Tibial nerve (tissue), 4 donors: ENCODE data around the gene TOR4A. TPM values are rescaled to one million over a fixed set of nuclear protein-coding genes. Genes with fewer than 3 reads are reported as not detected.

ENCODE experiments used
- DNase-seq, 2 donors: peaks; one replicate each; pipeline ENCODE4 v3.0.0-alpha.2; 2019; ENCODE audit warnings: low spot score in 2 of 2
- H3K27ac ChIP-seq, 4 donors: fragments of 200-600 bp; sonication (generic) in 3 of 4; one replicate each; pipeline ENCODE4 v1.5.1; 2017 to 2019; ENCODE audit warnings: mild to moderate bottlenecking in 1 of 4
- H3K27me3 ChIP-seq, 2 donors: fragments of 200-600 bp; sonication (generic) in 1 of 2; one replicate each; pipeline versions ENCODE4 v1.5.1 to v1.6.0; 2017 to 2019
- H3K36me3 ChIP-seq, 3 donors: fragments of 200-600 bp; sonication (generic); one replicate each; pipeline ENCODE4 v1.5.1; 2018 to 2019
- H3K4me1 ChIP-seq, 4 donors: fragments of 200-600 bp; sonication (generic) in 3 of 4; one replicate each; pipeline ENCODE4 v1.5.1; 2017 to 2019
- H3K4me3 ChIP-seq, 4 donors: fragments of 200-600 bp; sonication (generic) in 3 of 4; one replicate each; pipeline ENCODE4 v1.5.1; 2017 to 2019; ENCODE audit warnings: mild to moderate bottlenecking in 1 of 4, moderate library complexity in 1 of 4
- H3K9me3 ChIP-seq, 4 donors: fragments of 200-600 bp; sonication (generic) in 3 of 4; one replicate each; pipeline ENCODE4 v1.5.1; 2017 to 2019
- EP300 ChIP-seq, 2 donors: sonication (generic); formaldehyde crosslinking; IDR thresholded peaks; one replicate each; pipeline ENCODE4 v1.6.1; 2017; ENCODE audit warnings: antibody characterized with exemption in 2 of 2, mild to moderate bottlenecking in 1 of 2
- POLR2A ChIP-seq, 2 donors: fragments of 450-650 bp; IDR thresholded peaks; one replicate each; pipeline ENCODE4 v1.6.1; 2017; ENCODE audit warnings: antibody characterized with exemption in 2 of 2, mild to moderate bottlenecking in 2 of 2, moderate library complexity in 2 of 2
- WGBS, 2 donors: methylation state at CpG; one replicate each; pipeline ENCODE4 v1.1.5; 2018; 5-methylcytosine and 5-hydroxymethylcytosine counted together
- total RNA-seq, 4 donors: library from RNA; depleted of rRNA; stranded (reverse); fragments of >200 nt; gene quantifications; one replicate each; pipeline ENCODE4 v1.1.0, GENCODE V29; 2016
- TF ChIP-seq, protein P1 (sequence below), 5 experiments: fragments of 200-600 bp in 3 of 5; fragments of 450-650 bp in 2 of 5; sonication (generic) in 3 of 5; IDR thresholded peaks; one replicate each; pipeline ENCODE4 v1.5.1; 2016 to 2019; ENCODE audit warnings: antibody characterized with exemption in 5 of 5, mild to moderate bottlenecking in 3 of 5, moderate library complexity in 2 of 5

TOR4A gene
- total RNA-seq, 4 donors from 2014 or later: 3.3 to 11.4 (median 4.3) TPM

DNA sequence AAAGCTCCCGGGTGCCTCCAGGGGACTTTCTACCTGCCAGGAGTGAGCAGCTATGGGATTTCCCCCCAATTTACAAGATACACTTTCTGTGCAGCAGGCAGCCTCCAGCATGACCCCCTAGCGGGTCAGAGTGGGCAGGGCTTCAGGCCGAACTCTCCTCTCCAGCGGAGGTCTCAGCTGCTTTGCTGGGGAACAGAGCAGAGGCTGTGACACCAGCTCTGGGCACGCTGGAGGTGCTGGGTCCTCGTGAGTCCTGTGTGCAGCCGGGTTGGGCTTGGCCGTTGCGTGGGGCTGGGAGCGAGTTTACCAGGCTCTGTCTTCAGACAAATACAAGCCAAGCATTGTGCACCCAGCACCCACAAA, 21.7 kb downstream of the TOR4A start:
- peaks cover 0 to 83% of the 10 kb centered on the region in 2 donors for H3K27me3 ChIP-seq

GRCh38 chr9:137299938-137300337, 22.4 kb downstream of the TOR4A start:
- Histone ChIP-seq H3K4me1 (peaks cover 0 to 85% (median 24%) of the 10 kb centered on the region in 4 donors), H3K27me3 (peaks cover 3 to 83% of the 10 kb centered on the region in 2 donors), H3K9me3 (no peaks in the 10 kb centered on the region), H3K36me3 (no peaks in the 10 kb centered on the region), H3K27ac (peak overlapping the region in 3 of 4 donors; percentile 17 to 72 (median 36)), H3K4me3 (peak overlapping the region in 3 of 4 donors; percentile 34 to 54 (median 47))
- DNase-seq: no peak
- WGBS, 2 donors: 30 to 36% methylated on average over 16 of the region's 16 CpGs
- TF ChIP-seq, protein P1, sequence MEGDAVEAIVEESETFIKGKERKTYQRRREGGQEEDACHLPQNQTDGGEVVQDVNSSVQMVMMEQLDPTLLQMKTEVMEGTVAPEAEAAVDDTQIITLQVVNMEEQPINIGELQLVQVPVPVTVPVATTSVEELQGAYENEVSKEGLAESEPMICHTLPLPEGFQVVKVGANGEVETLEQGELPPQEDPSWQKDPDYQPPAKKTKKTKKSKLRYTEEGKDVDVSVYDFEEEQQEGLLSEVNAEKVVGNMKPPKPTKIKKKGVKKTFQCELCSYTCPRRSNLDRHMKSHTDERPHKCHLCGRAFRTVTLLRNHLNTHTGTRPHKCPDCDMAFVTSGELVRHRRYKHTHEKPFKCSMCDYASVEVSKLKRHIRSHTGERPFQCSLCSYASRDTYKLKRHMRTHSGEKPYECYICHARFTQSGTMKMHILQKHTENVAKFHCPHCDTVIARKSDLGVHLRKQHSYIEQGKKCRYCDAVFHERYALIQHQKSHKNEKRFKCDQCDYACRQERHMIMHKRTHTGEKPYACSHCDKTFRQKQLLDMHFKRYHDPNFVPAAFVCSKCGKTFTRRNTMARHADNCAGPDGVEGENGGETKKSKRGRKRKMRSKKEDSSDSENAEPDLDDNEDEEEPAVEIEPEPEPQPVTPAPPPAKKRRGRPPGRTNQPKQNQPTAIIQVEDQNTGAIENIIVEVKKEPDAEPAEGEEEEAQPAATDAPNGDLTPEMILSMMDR (IDR thresholded peaks at IDR 0.05): no peak
- TF ChIP-seq EP300 (IDR thresholded peaks at IDR 0.05): peak in 1 of 2 donors; percentile 42

More for the DNA sequence above, 21.7 kb downstream of the TOR4A start:
- Histone ChIP-seq H3K27ac (peak overlapping the region in 3 of 4 donors; percentile 62 to 72 (median 71)), H3K9me3 (peaks cover 0 to 5% (median 0%) of the 10 kb centered on the region in 4 donors), H3K36me3 (no peaks in the 10 kb centered on the region), H3K4me1 (peaks cover 0 to 80% (median 22%) of the 10 kb centered on the region in 4 donors), H3K4me3 (peak overlapping the region in 2 of 4 donors; percentile 9 to 54)
- no peak for DNase-seq
- WGBS, 2 donors: 36 to 41% methylated on average over 10 of the region's 10 CpGs
- TF ChIP-seq EP300 (IDR thresholded peaks at IDR 0.05) (no peak), POLR2A (IDR thresholded peaks at IDR 0.05) (no peak)
- TF ChIP-seq, protein P1 (IDR thresholded peaks at IDR 0.05): no peak

- H3K9me3 ChIP-seq: no peaks in the 10 kb centered on the region
- peak overlapping the region in 3 of 4 donors; percentile 34 to 54 (median 47) for H3K4me3 ChIP-seq
- H3K27me3 ChIP-seq: peaks cover 3 to 87% of the 10 kb centered on the region in 2 donors
- no peaks in the 10 kb centered on the region for H3K36me3 ChIP-seq
- TF ChIP-seq, protein P1 (IDR thresholded peaks at IDR 0.05): no peak
- TF ChIP-seq POLR2A (IDR thresholded peaks at IDR 0.05) (no peak), EP300 (IDR thresholded peaks at IDR 0.05) (no peak)
- peak overlapping the region in 2 of 4 donors; percentile 36 to 72 for H3K27ac ChIP-seq
- WGBS, 2 donors: 6% methylated on average over 25 of the region's 25 CpGs
- peaks cover 0 to 87% (median 29%) of the 10 kb centered on the region in 4 donors for H3K4me1 ChIP-seq
- DNase-seq: no peak
Observed at GRCh38 chr9:137300567-137301080, 23.1 kb downstream of the TOR4A start.

DNA sequence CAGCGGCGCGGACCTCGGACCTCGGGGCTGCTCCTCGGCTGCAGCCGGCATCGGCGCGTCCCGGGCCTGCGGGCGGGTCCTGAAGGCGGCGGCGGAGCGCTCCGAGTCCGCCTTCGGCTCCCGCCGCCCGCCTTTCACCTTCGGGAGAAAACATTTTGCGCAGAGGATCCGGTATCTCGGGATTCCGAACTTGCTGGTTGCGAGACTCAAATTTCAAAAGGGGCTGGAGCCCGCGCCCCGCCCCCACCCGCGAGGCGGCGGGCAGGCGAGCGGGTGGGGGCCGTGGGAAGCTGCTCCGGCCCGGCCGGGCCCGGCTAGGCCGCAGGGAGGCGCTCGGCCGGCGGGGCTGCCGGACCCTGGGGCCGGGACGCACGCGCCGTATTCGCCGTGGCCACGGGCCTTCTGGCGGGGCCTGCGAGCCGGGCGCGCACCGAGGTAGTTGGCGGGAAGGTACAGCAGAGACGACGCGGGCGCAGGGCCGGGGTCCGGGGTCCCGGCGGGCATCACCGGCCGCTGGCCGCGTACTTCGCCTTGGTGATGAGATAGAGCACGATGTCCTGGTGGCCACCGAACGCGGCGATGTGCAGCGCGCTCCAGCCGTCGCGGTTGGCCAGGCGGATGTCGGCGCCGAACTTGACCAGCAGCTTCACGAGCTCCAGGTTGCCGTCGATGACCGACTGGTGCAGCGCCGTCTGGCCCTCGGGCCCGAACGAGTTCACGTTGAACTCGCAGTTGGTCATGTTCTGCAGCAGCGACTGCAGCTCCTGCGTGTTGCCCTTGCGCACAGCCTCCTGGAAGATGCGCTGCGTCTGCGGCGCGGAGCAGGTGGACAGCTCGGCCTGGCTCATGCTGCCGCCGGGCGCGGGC, 23.8 kb downstream of the TOR4A start:
- WGBS, 2 donors: 1% methylated on average over 24 to 38 of the region's 115 CpGs
- peak overlapping the region in 3 of 4 donors; percentile 36 to 72 (median 53) for H3K27ac ChIP-seq

More for the DNA sequence above, 23.8 kb downstream of the TOR4A start:
- H3K9me3 ChIP-seq: no peaks in the 10 kb centered on the region
- TF ChIP-seq, protein P1 (IDR thresholded peaks at IDR 0.05): peak in 2 of 5 experiments; percentile 9 to 22
- TF ChIP-seq EP300 (IDR thresholded peaks at IDR 0.05): no peak
- DNase-seq: no peak
- peak overlapping the region; percentile 34 to 54 (median 40) for H3K4me3 ChIP-seq
- H3K4me1 ChIP-seq: peaks cover 0 to 87% (median 34%) of the 10 kb centered on the region in 4 donors
- peaks cover 3 to 88% of the 10 kb centered on the region in 2 donors for H3K27me3 ChIP-seq
- H3K36me3 ChIP-seq: no peaks in the 10 kb centered on the region
